PC-9 (cell line): ENCODE results near the gene PLPPR1. TPM values are rescaled to one million over a fixed set of nuclear protein-coding genes. Genes with fewer than 3 reads are reported as not detected.

Source experiments
- BruUV-seq: library from RNA; stranded (reverse); fragments of 400-500 nt; replicated peaks from 2 replicates; lab custom pipeline; 2021; lab: Mats Ljungman, UMichigan
- CTCF ChIA-PET: fragments of 300-600 bp; sonication (Branson Sonifier 250); formaldehyde crosslinking; loops from one replicate; lab custom pipeline; 2022; ENCODE audit warnings: antibody characterized with exemption; lab: Charles Lee
- POLR2A ChIA-PET: fragments of 300-600 bp; sonication (Branson Sonifier 250); formaldehyde crosslinking; loops from one replicate; lab custom pipeline; 2022; ENCODE audit warnings: antibody characterized with exemption; ENCODE audit not compliant: unreplicated experiment; lab: Charles Lee
- DNase-seq, 2 experiments: peaks; one replicate each; pipeline versions ENCODE4 v3.0.0 to v3.0.0-alpha.2; 2015 to 2022; ENCODE audit warnings: mixed read lengths in 1 of 2
- H2AFZ ChIP-seq: fragments of 200-600 bp; sonication (generic); 2 replicates; pipeline ENCODE4 v1.8.1; 2017; ENCODE audit warnings: antibody characterized with exemption
- H3F3A ChIP-seq: fragments of 200-600 bp; sonication (generic); 2 replicates; pipeline ENCODE4 v1.8.1; 2017; ENCODE audit warnings: antibody characterized with exemption, mild to moderate bottlenecking, low read depth; ENCODE audit not compliant: insufficient read depth
- H3K27ac ChIP-seq: fragments of 200-600 bp; sonication (generic); 2 replicates; pipeline ENCODE4 v1.6.1; 2016; ENCODE audit warnings: mixed run types
- H3K27me3 ChIP-seq: fragments of 200-600 bp; sonication (generic); 2 replicates; pipeline ENCODE4 v1.6.1; 2016; ENCODE audit warnings: low read depth, mixed run types; ENCODE audit not compliant: insufficient read depth
- H3K36me3 ChIP-seq: fragments of 200-600 bp; sonication (generic); 2 replicates; pipeline ENCODE4 v1.6.1; 2016; ENCODE audit warnings: low read depth, mixed run types
- H3K4me1 ChIP-seq: fragments of 200-600 bp; sonication (generic); replicated peaks from 2 replicates; pipeline ENCODE4 v1.6.1; 2016; ENCODE audit warnings: mixed run types; ENCODE audit not compliant: insufficient read depth
- H3K4me2 ChIP-seq: fragments of 200-600 bp; sonication (generic); 2 replicates; pipeline ENCODE4 v1.6.1; 2017; ENCODE audit warnings: mixed run types
- H3K4me3 ChIP-seq: fragments of 200-600 bp; sonication (generic); 2 replicates; pipeline ENCODE4 v1.6.1; 2016; ENCODE audit warnings: mixed run types
- H3K79me2 ChIP-seq: fragments of 200-600 bp; sonication (generic); 2 replicates; pipeline ENCODE4 v1.6.1; 2017; ENCODE audit warnings: low read depth, mixed run types
- H3K9me2 ChIP-seq: fragments of 200-600 bp; sonication (generic); 2 replicates; pipeline ENCODE4 v1.8.1; 2017; ENCODE audit warnings: mild to moderate bottlenecking; ENCODE audit not compliant: insufficient read depth
- H3K9me3 ChIP-seq: fragments of 200-600 bp; sonication (generic); 2 replicates; pipeline ENCODE4 v1.8.1; 2016; ENCODE audit warnings: low read depth; ENCODE audit not compliant: insufficient read depth
- H4K20me1 ChIP-seq: fragments of 200-600 bp; sonication (generic); 2 replicates; pipeline ENCODE4 v1.8.1; 2017; ENCODE audit not compliant: insufficient read depth
- EZH2 ChIP-seq: fragments of 200-600 bp; sonication (generic); IDR thresholded peaks from 2 replicates; pipeline ENCODE4 v1.8.0; 2017; ENCODE audit warnings: antibody characterized with exemption, low read depth
- intact Hi-C: fragments of 100-400 bp; cut with micrococcal nuclease; formaldehyde crosslinking; loops from one replicate; pipeline ENCODE4 v1.10.0; 2022; ENCODE audit not compliant: unreplicated experiment
- total RNA-seq: library from RNA; stranded (reverse); gene quantifications from 2 replicates; pipeline ENCODE4 v1.2.3, GENCODE V29; 2021
- TF ChIP-seq, protein P1 (sequence below): fragments of 200-600 bp; sonication (generic); conservative IDR thresholded peaks from 2 replicates; pipeline ENCODE4 v1.6.1; 2017; ENCODE audit warnings: mixed run types, antibody characterized with exemption, mild to moderate bottlenecking, moderate library complexity

PLPPR1 gene
- total RNA-seq, 1 experiment from 2014 or later = not detected

DNA sequence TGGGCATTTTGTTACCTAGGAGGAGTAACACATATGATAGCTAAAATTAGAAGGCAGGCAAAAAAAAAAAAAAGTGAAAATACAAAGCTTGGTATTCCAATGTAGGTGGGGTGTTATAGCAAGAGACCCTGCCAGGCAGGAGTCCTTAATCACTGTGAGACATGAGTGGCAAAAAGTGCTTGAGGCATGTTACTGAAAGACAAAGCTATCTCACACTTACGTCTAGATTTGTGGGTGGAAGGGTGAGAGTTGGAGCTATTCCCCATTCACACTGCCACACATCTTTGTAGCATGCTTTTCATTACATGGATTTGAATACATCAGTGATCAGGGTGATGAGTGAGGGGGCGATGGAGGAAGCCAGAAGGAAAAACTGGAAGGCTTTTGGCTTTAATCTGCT is 2.6 kb upstream of the PLPPR1 start:
- Histone ChIP-seq H3K4me2 (no peak overlapping the region), H3K79me2 (no peaks in the 10 kb centered on the region), H3K9me3 (no peaks in the 10 kb centered on the region), H4K20me1 (no peaks in the 10 kb centered on the region), H3K9me2 (no peaks in the 10 kb centered on the region), H2AFZ (no peak overlapping the region), H3F3A (no peaks in the 10 kb centered on the region), H3K36me3 (no peaks in the 10 kb centered on the region), H3K27me3 (0 out of 2 replicates have a peak, but pooled peaks cover 5% of the 10 kb centered on the region), H3K4me3 (no peak overlapping the region), H3K27ac (no peak overlapping the region), H3K4me1 (no peaks in the 10 kb centered on the region)
- POLR2A ChIA-PET = interaction anchor here (0.7 kb wide), 1 partner anchor 516 kb away, joined by 3 read pairs; no protein-coding TSS in a partner anchor
- no peak for TF ChIP-seq EZH2
- TF ChIP-seq, protein P1, sequence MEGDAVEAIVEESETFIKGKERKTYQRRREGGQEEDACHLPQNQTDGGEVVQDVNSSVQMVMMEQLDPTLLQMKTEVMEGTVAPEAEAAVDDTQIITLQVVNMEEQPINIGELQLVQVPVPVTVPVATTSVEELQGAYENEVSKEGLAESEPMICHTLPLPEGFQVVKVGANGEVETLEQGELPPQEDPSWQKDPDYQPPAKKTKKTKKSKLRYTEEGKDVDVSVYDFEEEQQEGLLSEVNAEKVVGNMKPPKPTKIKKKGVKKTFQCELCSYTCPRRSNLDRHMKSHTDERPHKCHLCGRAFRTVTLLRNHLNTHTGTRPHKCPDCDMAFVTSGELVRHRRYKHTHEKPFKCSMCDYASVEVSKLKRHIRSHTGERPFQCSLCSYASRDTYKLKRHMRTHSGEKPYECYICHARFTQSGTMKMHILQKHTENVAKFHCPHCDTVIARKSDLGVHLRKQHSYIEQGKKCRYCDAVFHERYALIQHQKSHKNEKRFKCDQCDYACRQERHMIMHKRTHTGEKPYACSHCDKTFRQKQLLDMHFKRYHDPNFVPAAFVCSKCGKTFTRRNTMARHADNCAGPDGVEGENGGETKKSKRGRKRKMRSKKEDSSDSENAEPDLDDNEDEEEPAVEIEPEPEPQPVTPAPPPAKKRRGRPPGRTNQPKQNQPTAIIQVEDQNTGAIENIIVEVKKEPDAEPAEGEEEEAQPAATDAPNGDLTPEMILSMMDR = no peak
- intact Hi-C loops = no loop called here
- CTCF ChIA-PET = no interaction called here
- no TSS peak for BruUV-seq
- DNase-seq = no peak

DNA sequence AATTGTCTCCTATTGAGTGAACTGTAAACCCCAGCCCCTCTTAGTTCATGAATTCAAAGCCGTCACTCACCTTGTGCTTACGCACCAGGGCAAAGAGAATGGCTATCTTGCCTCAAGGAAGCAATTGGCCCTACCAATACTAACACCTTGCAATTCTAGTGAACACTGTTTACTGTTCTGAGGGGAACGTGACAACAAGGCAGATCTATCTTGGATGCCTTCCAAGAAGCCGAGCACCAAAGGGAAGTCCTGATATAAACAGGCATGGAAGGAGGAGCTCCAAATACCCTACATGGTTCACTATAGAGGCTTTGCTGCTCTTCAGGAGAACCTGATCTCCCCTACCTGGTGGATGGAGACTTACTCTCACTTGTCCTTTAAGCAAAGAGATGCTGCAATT is 1.7 kb upstream of the PLPPR1 start:
- 0 out of 2 replicates have a peak, but pooled peaks cover 5% of the 10 kb centered on the region for H3K27me3 ChIP-seq
- H3K36me3 ChIP-seq = no peaks in the 10 kb centered on the region
- POLR2A ChIA-PET = no interaction called here
- H3K4me1 ChIP-seq = no peaks in the 10 kb centered on the region
- no peak for TF ChIP-seq EZH2
- TF ChIP-seq, protein P1 = no peak
- no TSS peak for BruUV-seq
- H2AFZ ChIP-seq = no peak overlapping the region
- no peak overlapping the region for H3K4me3 ChIP-seq
- no peak for DNase-seq
- intact Hi-C loops = no loop called here
- H4K20me1 ChIP-seq = no peaks in the 10 kb centered on the region
- no peaks in the 10 kb centered on the region for H3K9me3 ChIP-seq
- H3F3A ChIP-seq = no peaks in the 10 kb centered on the region
- H3K79me2 ChIP-seq = no peaks in the 10 kb centered on the region
- CTCF ChIA-PET = no interaction called here
- H3K4me2 ChIP-seq = no peak overlapping the region
- H3K9me2 ChIP-seq = no peaks in the 10 kb centered on the region
- no peak overlapping the region for H3K27ac ChIP-seq

DNA sequence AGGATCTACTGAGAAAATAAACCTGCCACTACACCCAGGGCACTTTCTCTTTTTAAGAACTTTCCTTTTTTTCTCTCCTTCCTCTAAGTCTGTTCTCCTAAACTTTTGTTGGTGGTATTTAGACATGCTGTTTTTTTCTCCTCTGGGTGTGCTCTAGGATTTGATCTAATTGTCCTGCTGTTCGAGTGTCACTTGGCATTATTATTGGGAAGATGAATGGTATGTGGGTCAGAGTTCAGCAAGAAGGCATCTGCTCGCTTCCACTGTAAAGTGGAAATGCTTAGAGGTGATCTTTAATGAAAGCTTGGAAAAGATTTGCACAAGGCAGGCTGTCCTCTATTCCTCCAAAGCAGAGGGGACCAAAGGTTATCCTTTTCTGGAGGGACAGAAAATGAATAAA is 1.3 kb upstream of the PLPPR1 start:
- H4K20me1 ChIP-seq = no peaks in the 10 kb centered on the region
- no peak overlapping the region for H3K4me2 ChIP-seq
- ChIA-PET CTCF (no interaction called here), POLR2A (no interaction called here)
- DNase-seq = no peak
- H3K9me3 ChIP-seq = no peaks in the 10 kb centered on the region
- no peak overlapping the region for H3K4me3 ChIP-seq
- TF ChIP-seq, protein P1 = no peak
- no peak for TF ChIP-seq EZH2
- H3K9me2 ChIP-seq = no peaks in the 10 kb centered on the region
- H3K27ac ChIP-seq = no peak overlapping the region
- H2AFZ ChIP-seq = no peak overlapping the region
- no TSS peak for BruUV-seq
- no peaks in the 10 kb centered on the region for H3F3A ChIP-seq
- no peaks in the 10 kb centered on the region for H3K36me3 ChIP-seq
- H3K79me2 ChIP-seq = no peaks in the 10 kb centered on the region
- intact Hi-C loops = no loop called here
- H3K4me1 ChIP-seq = no peaks in the 10 kb centered on the region
- 0 out of 2 replicates have a peak, but pooled peaks cover 5% of the 10 kb centered on the region for H3K27me3 ChIP-seq
